ENCODE measurements around the gene EFCAB14. TPM values are rescaled to one million over a fixed set of nuclear protein-coding genes. Genes with fewer than 3 reads are reported as not detected.

Gene EFCAB14
- polyA plus RNA-seq, 1 donor (not counting 4 experiments of a cell fraction or from before 2014, with no cell fraction given): 61.8 TPM

- TF ChIP-seq EZH2 (IDR thresholded peaks at IDR 0.05; ENCODE audit: low read length): no peak
- TF ChIP-seq, protein P1, sequence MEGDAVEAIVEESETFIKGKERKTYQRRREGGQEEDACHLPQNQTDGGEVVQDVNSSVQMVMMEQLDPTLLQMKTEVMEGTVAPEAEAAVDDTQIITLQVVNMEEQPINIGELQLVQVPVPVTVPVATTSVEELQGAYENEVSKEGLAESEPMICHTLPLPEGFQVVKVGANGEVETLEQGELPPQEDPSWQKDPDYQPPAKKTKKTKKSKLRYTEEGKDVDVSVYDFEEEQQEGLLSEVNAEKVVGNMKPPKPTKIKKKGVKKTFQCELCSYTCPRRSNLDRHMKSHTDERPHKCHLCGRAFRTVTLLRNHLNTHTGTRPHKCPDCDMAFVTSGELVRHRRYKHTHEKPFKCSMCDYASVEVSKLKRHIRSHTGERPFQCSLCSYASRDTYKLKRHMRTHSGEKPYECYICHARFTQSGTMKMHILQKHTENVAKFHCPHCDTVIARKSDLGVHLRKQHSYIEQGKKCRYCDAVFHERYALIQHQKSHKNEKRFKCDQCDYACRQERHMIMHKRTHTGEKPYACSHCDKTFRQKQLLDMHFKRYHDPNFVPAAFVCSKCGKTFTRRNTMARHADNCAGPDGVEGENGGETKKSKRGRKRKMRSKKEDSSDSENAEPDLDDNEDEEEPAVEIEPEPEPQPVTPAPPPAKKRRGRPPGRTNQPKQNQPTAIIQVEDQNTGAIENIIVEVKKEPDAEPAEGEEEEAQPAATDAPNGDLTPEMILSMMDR (optimal IDR thresholded peaks at IDR 0.05 in 1 of 3, IDR thresholded peaks at IDR 0.05 in 1 of 3, conservative IDR thresholded peaks at IDR 0.05 in 1 of 3; ENCODE audit: extremely low read depth in 1 of 3, insufficient read depth in 2 of 3, low read length in 3 of 3): no peak
- Histone ChIP-seq H3K4me2 (ENCODE audit: control insufficient read depth, extremely low read depth, insufficient read depth, low read depth, low read length) (no peak overlapping the region), H3K79me2 (ENCODE audit: control insufficient read depth, insufficient read depth, low read length) (no peaks in the 10 kb centered on the region), H4K20me1 (ENCODE audit: control insufficient read depth, extremely low read depth, insufficient read depth, low read length) (peaks cover 3% of the 10 kb centered on the region), H3K4me3 (ENCODE audit: control insufficient read depth in 2 of 3, extremely low read depth in 1 of 3, insufficient read depth in 2 of 3, low read depth in 1 of 3, low read length in 3 of 3) (no peak overlapping the region), H2AFZ (ENCODE audit: control insufficient read depth, low read length) (no peak overlapping the region), H3K36me3 (ENCODE audit: control insufficient read depth in 2 of 2, extremely low read depth in 1 of 2, insufficient read depth in 2 of 2, low read length in 2 of 2) (peaks cover 26 to 36% of the 10 kb centered on the region in 2 experiments), H3K9ac (ENCODE audit: control insufficient read depth, extremely low read depth, insufficient read depth, low read length) (no peak overlapping the region), H3K27me3 (ENCODE audit: control insufficient read depth, extremely low read depth, insufficient read depth, low read length) (no peaks in the 10 kb centered on the region), H3K27ac (ENCODE audit: control insufficient read depth, insufficient read depth, low read length) (no peak overlapping the region), H3K9me1 (ENCODE audit: control insufficient read depth, extremely low read depth, insufficient read depth, low read length) (no peaks in the 10 kb centered on the region), H3K9me3 (ENCODE audit: control insufficient read depth, low read depth, low read length) (no peaks in the 10 kb centered on the region), H3K4me1 (ENCODE audit: control insufficient read depth, extremely low read depth, insufficient read depth, low read length) (no peaks in the 10 kb centered on the region)
- DNase-seq (ENCODE audit: low read depth, low spot score): no peak
- dilution Hi-C loops (cut with MboI; ENCODE audit: extremely low pct_ligation_motif_present, low sequenced_read_pairs): no loop called here
- FAIRE-seq: no peak
These were observed 31.7 kb downstream of the EFCAB14 start for GRCh38 chr1:46687093-46687659.

DNA sequence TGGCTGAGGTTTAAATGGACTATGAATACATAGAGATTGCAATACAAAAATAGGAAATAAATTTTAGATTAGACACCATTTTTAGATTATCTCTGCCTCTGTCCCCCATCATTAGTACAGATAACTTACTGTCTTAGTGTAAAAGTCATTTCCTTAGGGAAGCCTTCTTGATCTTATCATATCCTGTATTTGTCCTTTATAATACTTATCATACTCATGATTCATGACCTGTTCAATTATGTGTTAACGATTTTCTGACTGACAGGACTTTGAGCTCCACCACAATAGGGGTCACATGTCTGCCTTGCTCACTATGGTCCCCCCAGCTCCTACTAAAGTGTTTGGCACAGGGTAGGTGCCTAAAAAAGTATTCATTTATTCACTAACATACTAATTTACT is 32.7 kb downstream of the EFCAB14 start:
- Histone ChIP-seq H2AFZ (ENCODE audit: control insufficient read depth, low read length) (no peak overlapping the region), H3K36me3 (ENCODE audit: control insufficient read depth in 2 of 2, extremely low read depth in 1 of 2, insufficient read depth in 2 of 2, low read length in 2 of 2) (peaks cover 26 to 36% of the 10 kb centered on the region in 2 experiments), H3K4me1 (ENCODE audit: control insufficient read depth, extremely low read depth, insufficient read depth, low read length) (no peaks in the 10 kb centered on the region), H3K27me3 (ENCODE audit: control insufficient read depth, extremely low read depth, insufficient read depth, low read length) (no peaks in the 10 kb centered on the region), H3K79me2 (ENCODE audit: control insufficient read depth, insufficient read depth, low read length) (no peaks in the 10 kb centered on the region), H3K4me2 (ENCODE audit: control insufficient read depth, extremely low read depth, insufficient read depth, low read depth, low read length) (no peak overlapping the region), H3K27ac (ENCODE audit: control insufficient read depth, insufficient read depth, low read length) (no peak overlapping the region), H3K9ac (ENCODE audit: control insufficient read depth, extremely low read depth, insufficient read depth, low read length) (no peak overlapping the region), H4K20me1 (ENCODE audit: control insufficient read depth, extremely low read depth, insufficient read depth, low read length) (no peaks in the 10 kb centered on the region), H3K4me3 (ENCODE audit: control insufficient read depth in 2 of 3, extremely low read depth in 1 of 3, insufficient read depth in 2 of 3, low read depth in 1 of 3, low read length in 3 of 3) (no peak overlapping the region), H3K9me1 (ENCODE audit: control insufficient read depth, extremely low read depth, insufficient read depth, low read length) (no peaks in the 10 kb centered on the region), H3K9me3 (ENCODE audit: control insufficient read depth, low read depth, low read length) (no peaks in the 10 kb centered on the region)
- FAIRE-seq (no peak), DNase-seq (ENCODE audit: low read depth, low spot score) (no peak)
- TF ChIP-seq EZH2 (IDR thresholded peaks at IDR 0.05; ENCODE audit: low read length): no peak
- TF ChIP-seq, protein P1 (optimal IDR thresholded peaks at IDR 0.05 in 1 of 3, IDR thresholded peaks at IDR 0.05 in 1 of 3, conservative IDR thresholded peaks at IDR 0.05 in 1 of 3; ENCODE audit: extremely low read depth in 1 of 3, insufficient read depth in 2 of 3, low read length in 3 of 3): no peak
- dilution Hi-C loops (cut with MboI; ENCODE audit: extremely low pct_ligation_motif_present, low sequenced_read_pairs): no loop called here

All from keratinocyte (primary cell).